RCC 7860 (cell line): ENCODE measurements around the gene GALNT7.
"Not testable (repeated sequence)": the region's sequence is repeated elsewhere in the genome, so short reads cannot be mapped to it uniquely, and the experiment has no call there.

Experiments
- DNase-seq: peaks from one replicate; pipeline ENCODE4 v3.0.0-alpha.2; 2015; ENCODE audit warnings: low spot score
- FAIRE-seq: peaks from 2 replicates; lab custom pipeline; 2012; peaks lifted over from hg19 to GRCh38; lab: Jason Lieb, UNC

GALNT7 gene

GRCh38 chr4:173166491-173166890 lies 2.1 kb upstream of the GALNT7 start:
- DNase-seq (peak; percentile 33), FAIRE-seq (no peak)

- FAIRE-seq (no peak), DNase-seq (peak; percentile 52)
Observed at GRCh38 chr4:173167758-173168395, 734 bp upstream of the GALNT7 start.

- DNase-seq (no peak), FAIRE-seq (no peak)
Observed at GRCh38 chr4:173169178-173169427, 492 bp downstream of the GALNT7 start.

GRCh38 chr4:173169428-173170181 lies 994 bp downstream of the GALNT7 start:
- FAIRE-seq (no peak), DNase-seq (peak; percentile 13)

- FAIRE-seq, result no peak
Observed at GRCh38 chr4:173170182-173170778, 1.7 kb downstream of the GALNT7 start.

GRCh38 chr4:173171098-173171497 lies 2.5 kb downstream of the GALNT7 start:
- DNase-seq (peak; percentile 23), FAIRE-seq (no peak)

More at GRCh38 chr4:173170182-173170778, 1.7 kb downstream of the GALNT7 start:
- no peak for DNase-seq

- no peak for FAIRE-seq
- DNase-seq, result no peak
Observed at GRCh38 chr4:173171987-173172386, 3.4 kb downstream of the GALNT7 start.

- DNase-seq, result no peak
- no peak for FAIRE-seq
Observed at GRCh38 chr4:173174184-173174583, 5.6 kb downstream of the GALNT7 start.

GRCh38 chr4:173174594-173175012 lies 6.0 kb downstream of the GALNT7 start:
- no peak for FAIRE-seq

GRCh38 chr4:173176010-173176409 lies 7.4 kb downstream of the GALNT7 start:
- FAIRE-seq (no peak), DNase-seq (no peak)

More at GRCh38 chr4:173174594-173175012, 6.0 kb downstream of the GALNT7 start:
- DNase-seq, result no peak

GRCh38 chr4:173177232-173177631 lies 8.6 kb downstream of the GALNT7 start:
- FAIRE-seq (no peak), DNase-seq (no peak)

- FAIRE-seq (no peak), DNase-seq (no peak)
Observed at GRCh38 chr4:173178144-173178543, 9.5 kb downstream of the GALNT7 start.

- DNase-seq (peak; percentile 73), FAIRE-seq (peak; percentile 87)
Observed at GRCh38 chr4:173181848-173182247, 13.2 kb downstream of the GALNT7 start.

GRCh38 chr4:173182403-173182802 lies 13.8 kb downstream of the GALNT7 start:
- peak; percentile 80 for DNase-seq
- no peak for FAIRE-seq

- not testable (repeated sequence) for DNase-seq, FAIRE-seq
Observed at GRCh38 chr4:173183659-173184247, 15.1 kb downstream of the GALNT7 start.

GRCh38 chr4:173185847-173186510 lies 17.4 kb downstream of the GALNT7 start:
- FAIRE-seq (no peak), DNase-seq (no peak)

- FAIRE-seq (no peak), DNase-seq (no peak)
Observed at GRCh38 chr4:173187732-173188131, 19.1 kb downstream of the GALNT7 start.

- DNase-seq (no peak), FAIRE-seq (no peak)
Observed at GRCh38 chr4:173188648-173189047, 20.0 kb downstream of the GALNT7 start.

GRCh38 chr4:173189117-173189693 lies 20.6 kb downstream of the GALNT7 start:
- FAIRE-seq (no peak), DNase-seq (no peak)

- peak; percentile 66 for FAIRE-seq
- DNase-seq, result peak; percentile 49
Observed at GRCh38 chr4:173191623-173192041, 23.0 kb downstream of the GALNT7 start.
